ENCODE measurements around the gene OSBPL1A.

The OSBPL1A gene

GRCh38 chr18:24322584-24323136 is 75.0 kb downstream of the OSBPL1A start:
- DNase-seq = no peak

GRCh38 chr18:24321071-24321470 is 76.6 kb downstream of the OSBPL1A start:
- no peak for DNase-seq

GRCh38 chr18:24319757-24320156 is 77.9 kb downstream of the OSBPL1A start:
- DNase-seq = no peak

- DNase-seq = no peak
Measured at GRCh38 chr18:24317370-24317769, 80.3 kb downstream of the OSBPL1A start.

GRCh38 chr18:24315170-24315569 is 82.5 kb downstream of the OSBPL1A start:
- DNase-seq = no peak

- no peak for DNase-seq
Measured at GRCh38 chr18:24306201-24306600, 91.4 kb downstream of the OSBPL1A start.

GRCh38 chr18:24300703-24301102 is 96.9 kb downstream of the OSBPL1A start:
- no peak for DNase-seq

- DNase-seq = no peak
Measured at GRCh38 chr18:24296276-24296675, 101.3 kb downstream of the OSBPL1A start.

- DNase-seq = no peak
Measured at GRCh38 chr18:24293254-24293653, 104.4 kb downstream of the OSBPL1A start.

GRCh38 chr18:24278591-24278990 is 119.0 kb downstream of the OSBPL1A start:
- no peak for DNase-seq

- DNase-seq = no peak
Measured at GRCh38 chr18:24277516-24278195, 120.0 kb downstream of the OSBPL1A start.

GRCh38 chr18:24276994-24277393 is 120.6 kb downstream of the OSBPL1A start:
- DNase-seq = no peak

GRCh38 chr18:24274837-24275236 is 122.8 kb downstream of the OSBPL1A start:
- DNase-seq = no peak

GRCh38 chr18:24273596-24273995 is 124.0 kb downstream of the OSBPL1A start:
- DNase-seq = no peak

- DNase-seq = no peak
Measured at GRCh38 chr18:24272229-24272525, 125.4 kb downstream of the OSBPL1A start.

- no peak for DNase-seq
Measured at GRCh38 chr18:24271381-24272228, 126.0 kb downstream of the OSBPL1A start.

GRCh38 chr18:24270937-24271380 is 126.7 kb downstream of the OSBPL1A start:
- no peak for DNase-seq

- no peak for DNase-seq
Measured at GRCh38 chr18:24270358-24270936, 127.2 kb downstream of the OSBPL1A start.

GRCh38 chr18:24268784-24269550 is 128.7 kb downstream of the OSBPL1A start:
- no peak for DNase-seq

GRCh38 chr18:24267878-24268277 is 129.7 kb downstream of the OSBPL1A start:
- no peak for DNase-seq

- no peak for DNase-seq
Measured at GRCh38 chr18:24266131-24266530, 131.5 kb downstream of the OSBPL1A start.

GRCh38 chr18:24265502-24266064 is 132.0 kb downstream of the OSBPL1A start:
- DNase-seq = no peak

- DNase-seq = no peak
Measured at GRCh38 chr18:24263050-24263449, 134.6 kb downstream of the OSBPL1A start.

Measured in NCI-H1436 treated with DMSO at 0.1 percent for 48 hours (cell line).